AG04450 (cell line): ENCODE measurements around the gene IGFLR1. TPM values are rescaled to one million over a fixed set of nuclear protein-coding genes. Genes with fewer than 3 reads are reported as not detected.
"Not testable (repeated sequence)": the region's sequence is repeated elsewhere in the genome, so short reads cannot be mapped to it uniquely, and the experiment has no call there.

Source experiments
- CTCF ChIA-PET: fragments of 300-600, 350-600 bp; formaldehyde crosslinking; extraction: SDS; loops from one replicate; lab custom pipeline; 2022; ENCODE audit warnings: antibody characterized with exemption, inconsistent platforms; lab: Charles Lee
- POLR2A ChIA-PET: fragments of 350-600 bp; formaldehyde crosslinking; extraction: SDS; loops from one replicate; lab custom pipeline; 2021; ENCODE audit warnings: antibody characterized with exemption, inconsistent platforms; lab: Yijun Ruan, JAX
- DNase-seq: peaks from one replicate; pipeline ENCODE4 v3.0.0-alpha.2; 2011; ENCODE audit warnings: low read depth, low spot score
- H3K27ac ChIP-seq: one replicate; pipeline ENCODE4 v1.5.1; 2012; ENCODE audit warnings: low read depth, low read length, control low read depth
- H3K27me3 ChIP-seq: one replicate; pipeline ENCODE4 v1.6.0; 2012; ENCODE audit warnings: low read length; ENCODE audit not compliant: control insufficient read depth, insufficient read depth
- H3K4me3 ChIP-seq: 2 replicates; pipeline ENCODE4 v1.5.1; 2011; ENCODE audit warnings: mild to moderate bottlenecking, low read depth, low read length, control low read depth
- H3K9me3 ChIP-seq: 2 replicates; pipeline ENCODE4 v1.5.1; 2012; ENCODE audit warnings: low read length; ENCODE audit not compliant: control insufficient read depth, insufficient read depth
- CTCF ChIP-seq: IDR thresholded peaks from 2 replicates; pipeline ENCODE4 v1.5.1; 2011; ENCODE audit warnings: low read depth, low read length, control low read depth, inconsistent platforms
- polyA plus RNA-seq: library from polyadenylated mRNA; depleted of rRNA; stranded (reverse); fragments of >200 nt; gene quantifications from 2 replicates; pipeline ENCODE4 v1.2.3, GENCODE V29; 2011

The IGFLR1 gene
- polyA plus RNA-seq, 1 experiment, result 1.3 TPM

GRCh38 chr19:35727053-35727955 lies 14.9 kb downstream of the IGFLR1 start:
- POLR2A ChIA-PET, result no interaction called here

GRCh38 chr19:35725216-35725861 lies 16.9 kb downstream of the IGFLR1 start:
- ChIA-PET CTCF (no interaction called here), POLR2A (no interaction called here)
- TF ChIP-seq CTCF, result no peak
- Histone ChIP-seq H3K27ac (no peak overlapping the region), H3K27me3 (no peaks in the 10 kb centered on the region), H3K4me3 (no peak overlapping the region), H3K9me3 (no peaks in the 10 kb centered on the region; the same call in 1 of the 2 replicates)
- DNase-seq, result no peak

More at GRCh38 chr19:35727053-35727955, 14.9 kb downstream of the IGFLR1 start:
- CTCF ChIA-PET, result interaction anchor here (0.6 to 0.7 kb wide), 2 partner anchors 13 to 207 kb away, joined by 4 read pairs; no protein-coding TSS in a partner anchor
- H3K4me3 ChIP-seq, result no peak overlapping the region
- no peaks in the 10 kb centered on the region; the same call in 1 of the 2 replicates for H3K9me3 ChIP-seq
- no peak for TF ChIP-seq CTCF
- H3K27me3 ChIP-seq, result no peaks in the 10 kb centered on the region
- no peak for DNase-seq
- H3K27ac ChIP-seq, result no peak overlapping the region

GRCh38 chr19:35724560-35724959 lies 17.7 kb downstream of the IGFLR1 start:
- H3K9me3 ChIP-seq, result no peaks in the 10 kb centered on the region; the same call in 1 of the 2 replicates
- DNase-seq, result no peak
- POLR2A ChIA-PET, result no interaction called here
- TF ChIP-seq CTCF, result no peak
- CTCF ChIA-PET, result no interaction called here
- no peak overlapping the region for H3K27ac ChIP-seq
- no peaks in the 10 kb centered on the region for H3K27me3 ChIP-seq
- no peak overlapping the region for H3K4me3 ChIP-seq

- H3K27me3 ChIP-seq, H3K27ac ChIP-seq, POLR2A ChIA-PET, DNase-seq, H3K9me3 ChIP-seq, H3K4me3 ChIP-seq, CTCF ChIA-PET: not testable (repeated sequence)
Measured at GRCh38 chr19:35724132-35724531, 18.1 kb downstream of the IGFLR1 start.

- Histone ChIP-seq H3K4me3 (no peak overlapping the region), H3K9me3 (no peaks in the 10 kb centered on the region; the same call in 1 of the 2 replicates), H3K27me3 (no peaks in the 10 kb centered on the region), H3K27ac (no peak overlapping the region)
- no peak for TF ChIP-seq CTCF
- DNase-seq, result no peak
- ChIA-PET CTCF (no interaction called here), POLR2A (no interaction called here)
Measured at GRCh38 chr19:35723671-35724070, 18.6 kb downstream of the IGFLR1 start.
